HG03066 (cell line): ENCODE data around the gene PRMT3.
"Not testable (repeated sequence)": the region's sequence is repeated elsewhere in the genome, so short reads cannot be mapped to it uniquely, and the experiment has no call there.

ENCODE experiments used
- ATAC-seq: cut with Tn5 transposase; IDR thresholded peaks from one replicate; pipeline ENCODE4 v1.9.1; 2021; ENCODE audit warnings: low read depth; ENCODE audit not compliant: unreplicated experiment

PRMT3 gene

GRCh38 chr11:20387261-20388095, at the start of gene PRMT3:
Gene PRMT3, plus strand, starts transcription at chr11:20387716. Its CDS starts 31 bp downstream, at chr11:20387747.
- ATAC-seq, result peak; percentile 77

- ATAC-seq, result no peak
Measured at GRCh38 chr11:20342347-20343141, 45.0 kb upstream of the PRMT3 start.

GRCh38 chr11:20351136-20351535, 36.4 kb upstream of the PRMT3 start:
- no peak for ATAC-seq

DNA sequence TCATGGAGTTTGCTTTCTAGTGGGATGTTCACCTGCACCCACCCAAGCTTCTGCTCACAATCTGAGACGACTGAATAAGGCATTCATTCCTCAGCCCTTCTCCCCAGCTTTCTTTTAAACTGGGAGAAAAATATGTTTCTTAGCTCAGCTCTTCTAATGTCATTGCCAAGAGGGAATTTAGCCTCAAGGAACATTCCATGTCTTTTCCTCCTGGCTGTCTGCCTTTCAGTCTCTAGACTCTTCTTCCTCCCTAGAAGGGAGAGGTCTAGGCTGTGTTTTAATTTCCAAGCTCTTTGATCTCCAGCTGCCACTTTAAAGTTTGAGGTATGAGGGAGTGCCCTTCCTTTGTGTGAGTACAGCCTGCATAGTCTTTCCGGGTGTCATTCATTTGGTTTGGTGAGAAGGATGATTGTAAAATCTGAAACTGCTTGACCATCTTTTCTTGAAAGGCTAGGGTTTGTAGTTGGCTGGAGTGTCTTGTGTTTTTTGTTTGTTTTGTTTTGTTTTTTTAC, 35.7 kb upstream of the PRMT3 start:
- ATAC-seq, result no peak

DNA sequence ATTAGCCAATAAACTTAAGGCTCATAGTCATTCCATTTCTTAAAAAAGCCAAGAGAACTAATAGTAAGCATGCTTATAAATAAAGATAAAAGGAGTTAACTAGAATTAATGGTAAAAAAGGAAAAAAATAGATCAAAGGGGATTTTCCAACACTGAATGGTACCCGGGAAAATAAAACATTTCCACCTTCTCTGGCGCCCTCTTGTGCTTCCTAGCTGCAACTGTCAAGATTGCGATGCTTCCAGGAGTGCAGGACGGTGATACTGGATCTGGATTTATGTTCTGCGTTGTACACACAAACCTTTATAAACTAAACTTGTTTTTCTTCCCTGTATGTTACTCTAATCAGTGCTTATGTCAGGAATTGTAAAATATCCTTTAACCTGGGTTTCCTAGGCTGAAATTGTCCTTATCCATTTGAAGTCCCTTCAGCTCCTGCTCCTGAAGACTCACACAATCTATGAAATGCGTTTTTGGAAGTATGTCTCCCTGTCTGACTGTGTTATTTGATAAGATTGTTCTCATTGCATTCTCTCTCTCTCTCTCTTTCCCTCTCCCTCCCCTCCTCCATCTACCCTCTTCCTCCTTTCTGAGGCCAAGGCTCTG, 33.6 kb upstream of the PRMT3 start:
- no peak for ATAC-seq

- ATAC-seq, result peak; percentile 94
Measured at GRCh38 chr11:20355221-20356219, 32.0 kb upstream of the PRMT3 start.

DNA sequence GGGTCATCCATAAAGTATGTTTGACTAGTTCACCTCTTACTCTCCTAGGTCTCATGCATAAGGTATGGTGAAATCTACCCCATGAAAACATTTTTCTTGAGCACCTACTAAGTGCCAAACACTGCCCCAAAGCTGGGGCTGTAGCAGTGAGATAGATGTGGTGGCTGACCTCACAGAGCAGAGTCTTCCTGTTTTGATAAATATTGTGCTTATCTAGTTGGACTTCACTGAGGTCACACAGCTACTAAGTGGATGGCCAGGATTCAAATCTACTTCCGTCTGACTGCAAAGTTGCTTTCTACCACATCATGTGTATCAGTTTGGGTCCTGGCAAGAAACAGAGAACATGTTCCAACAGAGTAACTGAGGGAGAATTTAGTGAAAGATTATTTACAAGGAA, 30.4 kb upstream of the PRMT3 start:
- no peak for ATAC-seq

DNA sequence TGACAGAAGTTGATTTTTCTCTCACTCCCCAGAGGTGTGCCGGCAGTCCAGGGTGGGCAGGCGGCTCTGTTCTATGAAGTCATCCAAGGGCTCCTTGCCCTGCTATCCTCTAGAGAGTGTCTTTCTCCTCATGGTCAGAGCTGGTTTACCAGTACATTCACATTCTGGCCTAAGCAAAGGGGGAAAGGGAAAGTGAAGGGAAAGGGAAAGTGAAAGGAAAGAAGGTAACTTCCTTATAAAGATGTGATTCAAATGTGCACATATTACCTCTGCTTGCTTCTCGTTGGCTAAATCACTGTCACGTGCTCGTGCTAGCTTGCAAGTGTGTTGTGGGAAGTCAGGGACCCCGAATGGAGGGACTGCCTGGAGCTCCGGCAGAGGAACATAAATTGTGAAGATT, 26.9 kb upstream of the PRMT3 start:
- ATAC-seq, result no peak

GRCh38 chr11:20362481-20362880, 25.0 kb upstream of the PRMT3 start:
- ATAC-seq, result no peak

DNA sequence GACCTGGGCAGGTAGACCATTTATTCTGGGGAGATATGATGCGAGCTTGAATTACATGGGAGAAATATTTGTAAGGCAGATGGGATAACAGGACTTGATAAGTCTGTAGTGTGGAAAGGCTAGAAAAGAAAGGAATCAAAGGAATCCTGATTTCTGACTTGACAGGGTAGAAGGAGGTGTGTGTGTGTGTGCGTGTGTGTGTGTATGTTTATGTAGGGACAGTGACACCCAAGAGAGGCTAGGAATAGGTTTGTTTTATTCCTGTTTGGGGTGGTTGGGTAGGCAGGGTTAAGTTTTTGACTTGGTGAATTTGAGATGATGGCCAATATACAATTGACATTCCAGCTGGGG, 24.4 kb upstream of the PRMT3 start:
- peak; percentile 7 for ATAC-seq

DNA sequence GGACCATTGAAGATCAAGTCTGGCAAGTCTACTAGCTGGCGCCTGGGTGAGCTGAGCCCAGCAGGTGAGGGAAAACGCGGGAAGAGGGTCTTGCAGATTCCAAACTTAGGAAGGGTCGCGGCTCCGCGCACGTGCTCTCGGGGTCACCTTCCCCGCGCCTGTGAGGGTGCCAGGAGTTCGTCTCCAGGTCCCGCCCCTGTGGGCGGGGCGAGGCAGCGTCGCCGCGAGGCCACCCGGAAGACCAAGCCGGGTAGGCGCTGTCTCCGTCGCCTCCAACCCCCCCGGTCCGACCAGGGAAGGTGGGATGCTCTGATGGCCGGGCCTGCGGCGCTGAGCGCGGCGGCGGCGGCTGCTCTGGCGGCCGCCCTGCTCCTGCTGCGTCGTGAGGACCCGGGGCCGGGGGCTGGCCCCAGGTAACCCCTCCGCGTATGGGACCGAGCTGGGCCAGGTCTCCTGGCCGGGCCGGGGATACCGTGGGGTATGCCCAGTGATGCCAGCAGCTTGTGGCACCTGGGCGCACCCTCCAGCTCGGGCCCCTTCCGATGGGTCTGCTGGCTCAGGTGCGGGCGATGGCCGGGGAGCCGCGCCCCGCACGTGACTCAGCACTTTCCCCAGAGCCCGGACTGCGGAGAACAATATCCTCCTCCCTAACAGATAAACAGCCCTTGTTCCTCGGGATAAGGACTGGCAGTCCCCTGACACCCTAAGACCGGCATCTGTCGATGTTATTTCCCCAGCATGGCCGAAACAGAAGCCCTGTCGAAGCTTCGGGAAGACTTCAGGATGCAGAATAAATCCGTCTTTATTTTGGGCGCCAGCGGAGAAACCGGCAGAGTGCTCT, 23.8 kb upstream of the PRMT3 start, which contains the start of gene HTATIP2:
Gene HTATIP2, plus strand, starts transcription at position 215 of the 841 bp plus-strand sequence. Its CDS starts 524 bp downstream, at position 739.
- peak; percentile 91 for ATAC-seq

DNA sequence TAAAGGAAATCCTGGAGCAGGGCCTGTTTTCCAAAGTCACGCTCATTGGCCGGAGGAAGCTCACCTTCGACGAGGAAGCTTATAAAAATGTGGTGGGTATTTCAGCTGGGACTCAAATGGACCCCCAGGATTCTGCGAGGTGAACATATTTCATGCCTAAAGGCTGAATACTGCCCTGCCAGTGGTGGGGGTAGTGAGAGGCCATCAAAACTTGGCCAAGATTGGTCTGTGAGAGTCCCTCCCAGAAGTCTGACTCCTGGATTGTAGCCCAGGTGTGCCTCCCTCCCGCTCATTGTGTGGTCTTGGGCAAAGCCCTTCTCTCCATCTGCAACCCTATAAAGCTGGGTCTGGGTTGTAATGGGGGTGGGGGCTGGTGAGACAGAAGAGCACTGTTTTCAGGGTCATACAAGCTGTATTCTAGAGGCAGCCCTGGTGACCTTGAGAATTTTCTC, 23.1 kb upstream of the PRMT3 start:
- ATAC-seq, result peak; percentile 7

- ATAC-seq, result not testable (repeated sequence)
Measured at GRCh38 chr11:20365465-20365864, 22.1 kb upstream of the PRMT3 start.

DNA sequence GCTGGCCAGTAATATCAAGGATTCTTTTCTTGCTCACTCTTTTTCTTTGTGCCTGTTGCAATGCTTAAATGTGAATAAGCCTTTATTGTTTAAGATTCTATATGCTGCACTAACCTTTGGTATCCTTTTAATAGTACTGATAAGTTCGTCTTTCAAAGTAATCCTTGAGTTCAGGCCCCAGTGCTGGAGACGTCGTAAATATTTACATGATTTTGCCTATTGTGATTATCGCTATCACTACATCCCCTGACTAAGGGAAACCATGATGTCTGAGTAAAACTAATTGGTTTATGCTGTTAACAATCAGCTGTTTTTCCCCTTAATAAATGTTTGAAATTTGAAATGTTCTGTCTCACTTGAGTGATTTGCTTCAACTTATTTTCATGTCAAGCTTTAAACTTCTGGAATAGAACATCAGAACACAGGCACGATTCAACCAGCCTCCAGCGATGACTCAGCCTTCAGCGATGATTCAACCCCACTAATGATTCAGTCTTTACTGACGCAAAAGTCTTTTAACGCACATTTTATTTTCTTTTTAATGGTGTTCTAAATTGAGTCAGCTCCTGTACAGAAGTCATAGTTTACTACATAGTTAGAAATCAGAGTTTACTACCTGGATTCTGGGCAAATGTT, 20.1 kb upstream of the PRMT3 start:
- ATAC-seq, result no peak

DNA sequence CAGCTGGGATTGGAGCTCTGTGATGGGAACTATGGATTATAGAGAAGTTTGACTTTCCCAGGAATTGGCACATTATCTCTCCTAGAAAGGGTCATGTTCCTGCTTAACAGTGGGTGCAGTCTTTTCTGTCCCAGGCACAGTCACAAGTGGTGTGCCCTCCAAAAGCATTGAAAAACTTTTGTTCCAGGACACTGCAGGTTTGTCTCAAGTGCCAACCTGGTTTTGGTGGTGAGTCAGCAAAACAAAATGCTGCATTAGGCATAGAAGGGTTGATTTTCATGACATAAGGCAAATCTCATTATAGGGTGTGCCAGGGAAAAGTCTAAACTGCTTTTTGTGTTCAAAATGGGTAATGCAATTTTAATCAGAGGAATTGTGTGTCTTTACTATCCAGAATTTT, 19.1 kb upstream of the PRMT3 start:
- ATAC-seq, result no peak

DNA sequence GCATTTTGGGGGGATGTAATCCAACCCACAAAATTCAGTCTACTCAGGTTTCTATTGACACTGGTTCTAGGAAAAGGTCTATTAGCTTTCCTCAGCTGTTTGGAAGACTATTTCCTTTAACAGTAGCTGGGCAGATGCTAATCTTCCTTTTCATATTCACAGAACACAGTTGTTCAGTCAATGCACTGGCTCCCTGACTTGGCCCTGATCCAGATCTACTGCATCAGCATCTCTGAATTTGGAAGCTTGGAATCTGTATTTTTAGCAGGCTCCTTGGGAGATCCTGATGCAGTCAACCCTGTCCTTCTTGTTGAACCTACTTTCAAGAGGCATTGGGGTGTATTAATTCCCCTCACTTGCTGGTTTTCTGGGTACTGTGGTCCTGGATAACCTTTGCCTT, 17.7 kb upstream of the PRMT3 start:
- ATAC-seq, result no peak

GRCh38 chr11:20372081-20372626, 15.4 kb upstream of the PRMT3 start:
- ATAC-seq, result no peak

- no peak for ATAC-seq
Measured at GRCh38 chr11:20373147-20373546, 14.4 kb upstream of the PRMT3 start.
